ENCODE data around the gene C19orf81. TPM values are rescaled to one million over a fixed set of nuclear protein-coding genes. Genes with fewer than 3 reads are reported as not detected.
"Not testable (repeated sequence)": the region's sequence is repeated elsewhere in the genome, so short reads cannot be mapped to it uniquely, and the experiment has no call there.

The C19orf81 gene
- total RNA-seq, 2 donors from 2014 or later, result 5.1 to 5.7 TPM

- not testable (repeated sequence) for H3K4me3 Mint-ChIP-seq; H3K27me3 Mint-ChIP-seq (ENCODE audit: low read depth); DNase-seq; ATAC-seq (replicated peaks in 1 of 2); H3K9me3 Mint-ChIP-seq; H3K4me1 Mint-ChIP-seq (ENCODE audit: low read depth); H3K27ac Mint-ChIP-seq; H3K36me3 Mint-ChIP-seq (ENCODE audit: insufficient read depth in 2 of 2)
These were observed 30.1 kb upstream of the C19orf81 start for GRCh38 chr19:50619184-50619583.

DNA sequence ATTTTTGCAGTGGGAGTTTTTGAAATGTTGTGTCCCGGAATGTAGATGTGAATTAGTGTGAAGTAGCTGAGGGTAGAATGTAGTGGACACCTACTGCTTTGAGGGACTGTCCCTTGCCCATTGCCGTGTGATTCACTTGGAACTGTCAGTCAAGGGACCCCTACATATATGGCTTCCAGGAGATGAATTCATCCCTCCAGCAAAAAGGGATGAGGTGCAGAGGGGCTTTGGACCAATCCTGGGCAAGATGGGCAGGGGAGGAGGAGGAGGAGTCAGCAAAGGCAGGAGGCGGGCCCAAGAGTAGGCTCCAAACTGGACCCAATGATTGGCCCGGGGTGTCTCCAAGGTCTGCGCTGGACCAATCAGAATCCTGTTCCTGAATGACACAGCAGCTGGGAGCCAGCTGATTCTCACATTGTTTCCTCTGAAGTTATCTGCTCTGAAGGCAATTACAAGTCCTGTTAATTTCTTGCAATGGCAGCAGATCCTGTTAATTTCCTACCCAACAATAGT lies 28.8 kb upstream of the C19orf81 start:
- ATAC-seq (replicated peaks in 1 of 2); H3K27ac Mint-ChIP-seq; H3K9me3 Mint-ChIP-seq; H3K36me3 Mint-ChIP-seq (ENCODE audit: insufficient read depth in 2 of 2); DNase-seq; H3K4me3 Mint-ChIP-seq; H3K4me1 Mint-ChIP-seq (ENCODE audit: low read depth); H3K27me3 Mint-ChIP-seq (ENCODE audit: low read depth): not testable (repeated sequence)

- H3K27ac Mint-ChIP-seq, result no peak overlapping the region
- no peaks in the 10 kb centered on the region for H3K36me3 Mint-ChIP-seq (ENCODE audit: insufficient read depth in 2 of 2)
- no peaks in the 10 kb centered on the region for H3K4me1 Mint-ChIP-seq (ENCODE audit: low read depth)
- ATAC-seq (replicated peaks in 1 of 2), result no peak
- no peaks in the 10 kb centered on the region for H3K9me3 Mint-ChIP-seq
- no peaks in the 10 kb centered on the region for H3K27me3 Mint-ChIP-seq (ENCODE audit: low read depth)
- DNase-seq, result no peak
- no peak overlapping the region for H3K4me3 Mint-ChIP-seq
These were observed 24.2 kb upstream of the C19orf81 start for GRCh38 chr19:50624949-50625600.

DNA sequence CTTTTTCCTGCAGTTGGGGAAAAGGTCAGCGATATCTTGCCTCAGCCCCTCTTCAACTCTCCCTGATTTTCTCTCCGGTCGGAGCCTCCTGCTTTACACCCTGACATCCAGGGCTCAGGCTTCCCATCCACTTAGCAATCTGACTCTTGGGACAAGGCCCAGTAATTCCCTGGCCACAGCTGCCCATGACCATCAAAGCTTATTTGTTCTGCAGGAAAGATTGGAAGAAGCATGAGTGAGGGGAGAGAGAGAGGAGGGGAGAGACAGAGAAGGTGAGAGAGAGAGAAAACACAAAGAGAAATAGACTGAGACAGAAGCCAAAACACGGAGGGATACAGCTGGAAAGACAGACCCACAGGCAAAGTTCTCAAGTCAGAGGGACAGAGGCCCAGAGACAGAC lies 23.2 kb upstream of the C19orf81 start:
- H3K27me3 Mint-ChIP-seq (ENCODE audit: low read depth), result no peaks in the 10 kb centered on the region
- no peak for DNase-seq
- no peaks in the 10 kb centered on the region for H3K9me3 Mint-ChIP-seq

DNA sequence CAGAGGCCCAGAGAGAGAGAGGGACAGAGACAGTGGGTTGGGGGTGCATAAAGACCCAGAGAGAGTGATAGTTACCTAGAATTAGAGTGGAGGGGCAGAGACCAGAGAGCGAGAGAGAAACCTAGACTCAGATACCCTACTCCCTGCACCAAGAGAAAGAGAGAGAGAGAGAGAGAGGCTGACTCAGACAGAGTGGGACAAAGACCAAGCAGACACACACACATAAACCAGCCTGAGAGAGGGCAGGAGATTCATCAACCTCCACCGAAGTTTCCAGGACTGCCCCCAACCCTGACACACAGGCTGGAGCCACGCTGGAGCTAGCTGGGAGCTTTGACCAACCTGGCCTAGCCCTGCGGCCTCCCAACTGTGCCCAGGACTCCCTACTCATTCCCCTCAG lies 22.4 kb upstream of the C19orf81 start:
- Mint-ChIP-seq H3K9me3 (no peaks in the 10 kb centered on the region), H3K27ac (no peak overlapping the region)

More for the DNA sequence above, 23.2 kb upstream of the C19orf81 start:
- H3K4me1 Mint-ChIP-seq (ENCODE audit: low read depth), result no peaks in the 10 kb centered on the region
- H3K27ac Mint-ChIP-seq, result no peak overlapping the region
- ATAC-seq (replicated peaks in 1 of 2), result no peak
- no peak overlapping the region for H3K4me3 Mint-ChIP-seq
- H3K36me3 Mint-ChIP-seq (ENCODE audit: insufficient read depth in 2 of 2), result no peaks in the 10 kb centered on the region

GRCh38 chr19:50628146-50628545 lies 21.1 kb upstream of the C19orf81 start:
- ATAC-seq (replicated peaks in 1 of 2) (no peak), DNase-seq (no peak)
- H3K4me1 Mint-ChIP-seq (ENCODE audit: low read depth), result no peaks in the 10 kb centered on the region
- H3K9me3 Mint-ChIP-seq, result no peaks in the 10 kb centered on the region
- H3K36me3 Mint-ChIP-seq (ENCODE audit: insufficient read depth in 2 of 2), result peaks cover 0 to under 1% of the 10 kb centered on the region in 2 donors
- no peak overlapping the region for H3K27ac Mint-ChIP-seq
- H3K27me3 Mint-ChIP-seq (ENCODE audit: low read depth), result no peaks in the 10 kb centered on the region
- H3K4me3 Mint-ChIP-seq, result no peak overlapping the region

More for the DNA sequence above, 22.4 kb upstream of the C19orf81 start:
- Mint-ChIP-seq H3K4me3 (no peak overlapping the region), H3K4me1 (ENCODE audit: low read depth) (no peaks in the 10 kb centered on the region), H3K36me3 (ENCODE audit: insufficient read depth in 2 of 2) (no peaks in the 10 kb centered on the region), H3K27me3 (ENCODE audit: low read depth) (no peaks in the 10 kb centered on the region)
- no peak for DNase-seq
- ATAC-seq (replicated peaks in 1 of 2), result no peak

DNA sequence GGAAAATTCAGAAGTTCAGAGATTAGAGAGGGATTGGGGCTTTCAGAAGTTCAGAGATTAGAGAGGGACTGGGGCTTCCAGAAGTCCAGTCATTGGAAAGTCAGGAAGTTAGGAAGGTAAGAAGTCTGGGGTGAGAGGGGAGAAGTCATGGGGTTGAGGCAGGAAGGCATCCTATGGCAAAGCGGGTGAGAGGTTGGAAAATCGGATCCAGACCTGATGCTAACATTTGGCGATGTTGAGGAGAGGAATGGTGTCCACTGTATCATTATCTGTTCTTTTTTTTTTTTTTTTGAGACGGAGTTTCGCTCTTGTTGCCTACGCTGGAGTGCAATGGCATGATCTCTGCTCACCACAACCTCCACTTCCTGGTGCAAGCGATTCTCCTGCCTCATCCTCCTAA lies 20.7 kb upstream of the C19orf81 start:
- H3K27ac Mint-ChIP-seq, result no peak overlapping the region
- ATAC-seq (replicated peaks in 1 of 2), result no peak
- DNase-seq, result no peak
- H3K4me3 Mint-ChIP-seq, result no peak overlapping the region
- H3K27me3 Mint-ChIP-seq (ENCODE audit: low read depth), result no peaks in the 10 kb centered on the region
- H3K36me3 Mint-ChIP-seq (ENCODE audit: insufficient read depth in 2 of 2), result peaks cover 2 to 4% of the 10 kb centered on the region in 2 donors
- H3K4me1 Mint-ChIP-seq (ENCODE audit: low read depth), result no peaks in the 10 kb centered on the region
- H3K9me3 Mint-ChIP-seq, result peaks cover 0 to 3% of the 10 kb centered on the region in 2 donors

GRCh38 chr19:50629194-50629593 lies 20.1 kb upstream of the C19orf81 start:
- ATAC-seq (replicated peaks in 1 of 2), result no peak
- H3K9me3 Mint-ChIP-seq, result peaks cover 4 to 6% of the 10 kb centered on the region in 2 donors
- H3K4me3 Mint-ChIP-seq, result no peak overlapping the region
- no peaks in the 10 kb centered on the region for H3K4me1 Mint-ChIP-seq (ENCODE audit: low read depth)
- no peak for DNase-seq
- H3K27ac Mint-ChIP-seq, result no peak overlapping the region
- no peaks in the 10 kb centered on the region for H3K27me3 Mint-ChIP-seq (ENCODE audit: low read depth)
- peaks cover 4 to 6% of the 10 kb centered on the region in 2 donors for H3K36me3 Mint-ChIP-seq (ENCODE audit: insufficient read depth in 2 of 2)

GRCh38 chr19:50629801-50630200 lies 19.4 kb upstream of the C19orf81 start:
- H3K4me3 Mint-ChIP-seq, result no peak overlapping the region
- peaks cover 5 to 6% of the 10 kb centered on the region in 2 donors for H3K9me3 Mint-ChIP-seq
- no peak for DNase-seq
- no peaks in the 10 kb centered on the region for H3K4me1 Mint-ChIP-seq (ENCODE audit: low read depth)
- no peak overlapping the region for H3K27ac Mint-ChIP-seq
- H3K36me3 Mint-ChIP-seq (ENCODE audit: insufficient read depth in 2 of 2), result peaks cover 5 to 6% of the 10 kb centered on the region in 2 donors
- ATAC-seq (replicated peaks in 1 of 2), result no peak
- H3K27me3 Mint-ChIP-seq (ENCODE audit: low read depth), result no peaks in the 10 kb centered on the region

GRCh38 chr19:50632151-50632835 lies 17.0 kb upstream of the C19orf81 start:
- no peak overlapping the region for H3K27ac Mint-ChIP-seq
- no peak for ATAC-seq (replicated peaks in 1 of 2)
- DNase-seq, result no peak

DNA sequence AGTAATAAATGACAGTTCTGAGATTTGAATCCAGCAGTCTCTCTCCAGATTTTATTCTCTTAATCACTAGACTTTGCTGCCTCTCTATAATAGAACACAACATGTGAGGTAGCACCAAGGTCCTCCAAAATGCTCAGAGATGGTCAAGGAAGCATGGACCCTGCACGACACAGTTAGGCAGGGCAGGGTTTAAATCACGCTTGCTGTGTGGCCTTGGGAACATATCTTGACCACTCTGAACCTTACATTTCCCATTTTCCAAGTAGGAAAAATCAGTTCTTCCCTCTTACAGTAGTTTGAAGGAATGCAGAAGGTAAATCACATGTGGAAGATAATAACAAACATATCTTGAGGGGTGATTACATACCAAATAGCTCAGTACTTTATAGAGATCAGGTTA lies 15.9 kb upstream of the C19orf81 start:
- no peak for DNase-seq
- peaks cover 6% of the 10 kb centered on the region in 2 donors for H3K9me3 Mint-ChIP-seq
- peaks cover 5 to 10% of the 10 kb centered on the region in 2 donors for H3K36me3 Mint-ChIP-seq (ENCODE audit: insufficient read depth in 2 of 2)
- H3K4me1 Mint-ChIP-seq (ENCODE audit: low read depth), result peaks cover 2% of the 10 kb centered on the region
- H3K4me3 Mint-ChIP-seq, result no peak overlapping the region
- H3K27ac Mint-ChIP-seq, result no peak overlapping the region
- ATAC-seq (replicated peaks in 1 of 2), result no peak
- peaks cover 21% of the 10 kb centered on the region for H3K27me3 Mint-ChIP-seq (ENCODE audit: low read depth)

More at GRCh38 chr19:50632151-50632835, 17.0 kb upstream of the C19orf81 start:
- Mint-ChIP-seq H3K36me3 (ENCODE audit: insufficient read depth in 2 of 2) (peaks cover 5 to 10% of the 10 kb centered on the region in 2 donors), H3K4me3 (no peak overlapping the region), H3K9me3 (peaks cover 5 to 6% of the 10 kb centered on the region in 2 donors), H3K4me1 (ENCODE audit: low read depth) (no peaks in the 10 kb centered on the region), H3K27me3 (ENCODE audit: low read depth) (peaks cover 11% of the 10 kb centered on the region)

DNA sequence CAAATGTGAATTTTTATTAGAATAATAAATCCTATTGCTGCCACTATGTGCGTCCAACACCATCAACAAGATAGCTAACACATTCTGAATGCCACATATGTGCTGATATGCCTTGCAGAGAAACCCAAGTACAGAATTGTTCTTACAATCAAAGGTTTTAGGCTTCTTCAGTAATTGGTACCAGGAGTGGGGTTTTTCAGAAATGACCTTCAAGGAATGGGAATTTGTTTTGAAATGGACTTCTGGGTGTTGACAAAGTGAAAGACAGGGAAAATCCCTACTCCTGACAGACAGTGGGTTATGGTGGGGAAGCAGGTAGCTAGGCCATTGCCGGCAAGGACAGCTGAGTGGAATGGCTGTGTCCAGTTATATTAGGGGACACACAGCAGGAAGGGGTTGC lies 15.3 kb upstream of the C19orf81 start:
- no peak overlapping the region for H3K4me3 Mint-ChIP-seq
- peaks cover 6% of the 10 kb centered on the region in 2 donors for H3K9me3 Mint-ChIP-seq
- H3K4me1 Mint-ChIP-seq (ENCODE audit: low read depth), result peaks cover 6% of the 10 kb centered on the region
- peaks cover 27% of the 10 kb centered on the region for H3K27me3 Mint-ChIP-seq (ENCODE audit: low read depth)
- H3K27ac Mint-ChIP-seq, result no peak overlapping the region
- DNase-seq, result no peak
- peaks cover 5 to 12% of the 10 kb centered on the region in 2 donors for H3K36me3 Mint-ChIP-seq (ENCODE audit: insufficient read depth in 2 of 2)
- ATAC-seq (replicated peaks in 1 of 2), result no peak

DNA sequence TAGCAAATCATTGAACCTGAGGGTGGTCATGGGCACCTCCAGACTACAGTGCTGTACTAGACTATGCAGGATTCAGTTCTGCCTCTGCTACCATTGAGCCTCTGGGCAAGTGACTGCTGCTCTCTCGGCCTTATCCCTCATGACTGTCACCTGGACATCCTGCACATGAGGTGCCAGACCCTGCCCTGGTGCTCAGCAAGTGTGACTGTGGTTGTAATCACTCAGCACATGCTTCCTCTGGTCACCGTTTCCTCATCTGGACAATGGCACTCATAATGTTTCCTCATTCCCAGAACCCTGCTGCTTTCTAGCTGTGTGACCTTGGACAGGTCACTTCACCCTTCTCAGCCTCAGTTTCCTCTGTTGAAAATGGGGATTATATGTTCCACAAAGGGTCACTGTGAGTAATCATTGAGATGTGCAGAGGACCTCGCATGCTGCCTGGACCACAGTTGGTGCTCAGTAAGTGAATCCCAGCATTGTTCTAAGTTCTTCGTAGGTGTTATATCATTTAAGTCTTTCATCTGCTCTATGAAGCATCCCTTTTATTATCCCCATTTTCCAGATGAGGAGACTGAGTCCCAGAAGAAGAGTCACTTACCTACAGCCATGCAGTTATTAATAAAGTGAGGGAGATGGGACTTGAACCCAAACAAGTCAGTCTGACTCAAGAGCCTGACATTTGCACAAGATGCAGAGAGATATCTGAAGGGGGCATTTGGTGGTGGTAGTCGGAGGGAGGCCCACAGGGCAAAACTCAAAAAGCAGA lies 12.7 kb upstream of the C19orf81 start:
- Mint-ChIP-seq H3K4me1 (ENCODE audit: low read depth) (peaks cover 10% of the 10 kb centered on the region), H3K36me3 (ENCODE audit: insufficient read depth in 2 of 2) (peaks cover 5 to 12% of the 10 kb centered on the region in 2 donors), H3K9me3 (peaks cover 6% of the 10 kb centered on the region in 2 donors), H3K27ac (no peak overlapping the region), H3K4me3 (no peak overlapping the region), H3K27me3 (ENCODE audit: low read depth) (peaks cover 30% of the 10 kb centered on the region)
- DNase-seq (no peak), ATAC-seq (replicated peaks in 1 of 2) (no peak)
